ENCODE data around the gene LAMB3. TPM values are rescaled to one million over a fixed set of nuclear protein-coding genes. Genes with fewer than 3 reads are reported as not detected.
A peak's percentile ranks its signal among the peaks of the same experiment; 100 is the strongest.

The LAMB3 gene
- total RNA-seq, 2 experiments from 2014 or later = 1.3 to 2.5 TPM

DNA sequence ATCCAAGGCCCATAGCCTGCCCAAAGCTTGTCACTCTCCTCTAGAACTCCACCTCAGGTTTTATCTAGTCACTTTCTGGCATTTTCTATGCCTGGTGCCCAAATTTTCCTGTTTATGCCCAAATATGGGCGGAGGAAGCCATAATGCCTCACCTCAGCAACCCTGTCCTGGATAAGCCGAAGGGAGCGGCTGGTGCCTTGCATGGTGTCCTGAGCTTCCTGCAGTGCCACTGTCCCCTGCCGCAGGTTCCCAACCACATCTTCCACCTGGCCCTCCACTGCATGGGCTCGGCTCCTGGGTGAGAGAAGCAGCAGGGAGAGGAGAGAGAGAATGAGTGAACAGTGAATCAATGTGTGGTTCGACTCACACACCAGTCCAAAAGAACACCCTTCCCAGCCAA, 34.5 kb downstream of the LAMB3 start:
- no peaks in the 10 kb centered on the region for H3K36me3 Mint-ChIP-seq
- no peak overlapping the region for H3K4me3 Mint-ChIP-seq
- no peak overlapping the region for H3K27ac Mint-ChIP-seq
- H3K27me3 Mint-ChIP-seq = peaks cover 11% of the 10 kb centered on the region
- H3K9me3 Mint-ChIP-seq (ENCODE audit: low read depth) = no peaks in the 10 kb centered on the region
- ATAC-seq (no peak), DNase-seq (no peak)
- peaks cover under 1% of the 10 kb centered on the region for H3K4me1 Mint-ChIP-seq
- CTCF ChIA-PET = interaction anchor here (0.8 to 2.5 kb wide), 6 partner anchors 8 to 51 kb away, joined by 3 to 7 read pairs (median 3); no protein-coding TSS in a partner anchor

DNA sequence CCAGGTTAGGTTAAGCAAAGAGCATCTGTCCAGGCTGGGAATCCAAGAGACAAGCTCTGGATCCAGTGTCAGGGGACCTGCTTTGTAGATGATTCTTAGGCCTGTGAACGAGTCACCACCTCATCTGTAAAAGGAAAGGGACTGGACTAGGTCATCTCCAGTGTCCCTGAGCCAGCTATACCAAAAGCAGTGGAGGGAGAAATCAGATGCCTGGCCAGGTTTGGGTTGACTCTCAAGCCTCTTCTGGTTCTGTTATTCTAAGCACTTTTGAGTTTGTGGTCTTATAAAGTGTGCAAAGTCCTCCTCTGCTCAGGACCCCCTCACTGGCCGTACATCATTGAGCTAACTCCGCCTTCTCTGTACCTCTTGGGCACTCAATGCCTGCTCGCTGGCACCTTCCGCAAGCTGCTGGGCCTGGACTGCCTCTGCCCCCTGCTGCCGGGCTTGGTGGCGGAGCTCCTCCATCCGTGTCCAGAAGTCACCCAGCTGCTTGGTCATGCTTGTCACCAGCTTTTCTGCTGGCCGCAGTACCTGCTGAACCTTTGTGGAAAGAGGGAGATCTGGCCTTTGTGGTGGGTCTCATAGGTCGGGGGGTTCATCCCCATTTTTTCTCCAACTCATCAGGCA, 35.1 kb downstream of the LAMB3 start:
- peaks cover 11% of the 10 kb centered on the region for H3K27me3 Mint-ChIP-seq

DNA sequence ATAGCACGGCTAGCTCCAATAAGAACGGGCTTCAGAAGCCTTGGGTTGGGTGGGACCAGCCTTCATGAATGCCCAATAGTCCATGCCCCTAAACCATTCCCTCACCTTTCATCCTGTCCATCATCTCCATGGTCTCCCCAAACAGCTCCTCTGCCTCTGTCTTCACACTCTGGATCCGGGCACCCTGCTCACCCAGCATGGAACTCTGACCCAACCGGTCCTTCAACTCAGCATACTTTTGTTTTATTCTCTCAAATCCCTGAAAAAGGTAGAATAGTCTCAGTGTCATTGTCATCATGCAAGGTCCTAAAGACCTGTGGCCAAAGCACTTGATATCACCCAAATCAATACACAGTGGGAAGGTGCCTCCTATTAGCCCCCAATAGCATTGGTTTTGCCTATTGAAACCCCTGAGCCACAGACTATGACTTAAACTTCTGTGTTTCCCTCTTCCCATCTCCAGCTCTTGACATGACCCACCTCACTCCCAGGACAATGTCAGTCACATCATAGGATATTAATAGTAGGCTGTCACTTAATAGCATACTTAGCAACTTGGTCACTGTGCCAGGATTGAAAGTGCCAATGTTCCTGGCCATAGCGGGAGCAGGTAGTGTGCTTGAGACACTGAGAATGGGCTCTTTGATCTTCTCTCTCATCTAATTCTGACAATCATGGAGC, 35.7 kb downstream of the LAMB3 start:
- H3K27me3 Mint-ChIP-seq = peaks cover 11% of the 10 kb centered on the region
- no peaks in the 10 kb centered on the region for H3K9me3 Mint-ChIP-seq (ENCODE audit: low read depth)
- ATAC-seq (no peak), DNase-seq (no peak)
- no peaks in the 10 kb centered on the region for H3K36me3 Mint-ChIP-seq
- peaks cover 9% of the 10 kb centered on the region for H3K4me1 Mint-ChIP-seq
- no peak overlapping the region for H3K4me3 Mint-ChIP-seq
- H3K27ac Mint-ChIP-seq = no peak overlapping the region
- CTCF ChIA-PET = interaction anchor here (1.1 to 1.2 kb wide), 2 partner anchors 10 to 13 kb away, joined by 3 read pairs; no protein-coding TSS in a partner anchor

More for the DNA sequence above, 35.1 kb downstream of the LAMB3 start:
- DNase-seq (no peak), ATAC-seq (no peak)
- Mint-ChIP-seq H3K27ac (no peak overlapping the region), H3K9me3 (ENCODE audit: low read depth) (no peaks in the 10 kb centered on the region), H3K36me3 (no peaks in the 10 kb centered on the region), H3K4me3 (no peak overlapping the region), H3K4me1 (peaks cover 4% of the 10 kb centered on the region)
- CTCF ChIA-PET = interaction anchor here (0.8 to 1.2 kb wide), 3 partner anchors 9 to 12 kb away, joined by 3 read pairs; no protein-coding TSS in a partner anchor

DNA sequence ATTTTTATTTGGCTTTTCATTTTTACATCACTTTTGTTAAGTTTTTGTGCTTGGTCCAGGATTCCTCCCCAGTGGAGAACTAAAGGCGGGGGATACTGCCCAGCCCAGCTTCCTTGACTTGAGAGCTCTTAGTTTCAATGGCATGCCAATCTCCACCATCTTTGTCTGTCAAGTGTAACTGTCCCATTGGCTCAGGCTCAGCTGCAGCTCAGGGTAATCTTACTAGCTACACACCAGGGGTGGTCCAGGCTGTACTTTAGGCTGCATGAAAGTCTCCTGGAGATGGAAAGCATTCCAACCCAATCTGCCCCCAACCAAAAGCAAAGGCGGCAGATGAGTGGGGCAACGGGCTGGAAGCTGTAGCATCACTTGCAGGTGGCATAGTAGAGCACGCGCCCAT, 37.3 kb downstream of the LAMB3 start:
- ATAC-seq = no peak
- H3K4me1 Mint-ChIP-seq = peaks cover 12% of the 10 kb centered on the region
- CTCF ChIA-PET = no interaction called here

DNA sequence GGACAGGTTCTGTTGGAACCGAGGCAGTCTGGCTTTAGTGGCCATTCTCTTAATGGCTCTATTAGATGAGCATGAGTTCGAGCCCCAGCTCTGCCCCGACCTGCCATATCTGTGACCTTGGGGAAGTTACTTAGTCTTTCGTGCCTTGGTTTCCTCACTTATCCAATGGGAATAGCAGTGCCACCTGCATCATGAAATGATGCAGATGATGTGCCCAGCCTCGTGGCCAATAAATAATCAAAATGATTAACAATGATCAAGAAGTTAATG, 38.1 kb downstream of the LAMB3 start:
- no peaks in the 10 kb centered on the region for H3K36me3 Mint-ChIP-seq
- peaks cover 11% of the 10 kb centered on the region for H3K27me3 Mint-ChIP-seq
- DNase-seq (no peak), ATAC-seq (no peak)
- H3K27ac Mint-ChIP-seq = no peak overlapping the region
- H3K4me3 Mint-ChIP-seq = no peak overlapping the region
- CTCF ChIA-PET = interaction anchor here (1.1 kb wide), 1 partner anchor 45 kb away, joined by 3 read pairs; no protein-coding TSS in a partner anchor
- H3K9me3 Mint-ChIP-seq (ENCODE audit: low read depth) = no peaks in the 10 kb centered on the region
- H3K4me1 Mint-ChIP-seq = peaks cover 12% of the 10 kb centered on the region

More for the DNA sequence above, 37.3 kb downstream of the LAMB3 start:
- no peak for DNase-seq
- Mint-ChIP-seq H3K36me3 (no peaks in the 10 kb centered on the region), H3K4me3 (no peak overlapping the region), H3K27ac (no peak overlapping the region), H3K27me3 (peaks cover 11% of the 10 kb centered on the region), H3K9me3 (ENCODE audit: low read depth) (no peaks in the 10 kb centered on the region)

DNA sequence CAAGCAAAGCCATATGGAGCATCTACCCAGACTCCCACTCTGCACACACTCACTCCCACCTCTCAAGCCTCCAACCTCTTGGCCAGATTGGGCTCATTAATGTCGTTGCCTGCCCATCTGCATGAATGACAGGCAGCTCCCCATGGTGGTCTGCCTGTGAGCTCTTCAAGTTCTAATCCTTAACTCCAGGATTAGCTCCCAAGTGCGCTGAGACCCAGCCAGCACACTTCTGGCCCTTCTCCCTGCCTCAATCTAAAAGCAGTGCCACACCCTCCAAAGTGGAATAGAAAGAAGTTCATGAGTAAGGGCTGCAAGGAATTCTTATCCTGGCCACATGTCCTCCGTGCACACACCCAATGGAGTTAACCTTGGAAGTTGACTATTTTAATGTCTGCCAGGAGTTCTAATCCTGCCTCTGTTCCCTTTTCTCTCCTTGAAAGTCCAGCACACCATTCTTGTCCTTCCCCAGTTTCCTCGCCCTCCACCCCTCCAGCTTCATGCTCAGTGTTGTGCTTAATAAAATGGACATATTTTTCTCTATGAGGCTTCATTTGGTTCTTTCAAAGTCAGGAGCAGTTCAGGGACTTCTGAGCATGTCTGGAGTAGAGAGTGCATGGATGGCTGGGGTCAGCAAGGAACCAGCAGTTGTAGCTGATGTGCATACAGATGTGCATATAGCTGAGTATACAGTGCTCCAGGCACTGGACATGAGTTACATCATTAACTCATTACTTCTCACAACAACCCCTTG, 38.6 kb downstream of the LAMB3 start:
- CTCF ChIA-PET = interaction anchor here (1.1 kb wide), 1 partner anchor 44 kb away, joined by 3 read pairs; no protein-coding TSS in a partner anchor
- no peak for ATAC-seq

DNA sequence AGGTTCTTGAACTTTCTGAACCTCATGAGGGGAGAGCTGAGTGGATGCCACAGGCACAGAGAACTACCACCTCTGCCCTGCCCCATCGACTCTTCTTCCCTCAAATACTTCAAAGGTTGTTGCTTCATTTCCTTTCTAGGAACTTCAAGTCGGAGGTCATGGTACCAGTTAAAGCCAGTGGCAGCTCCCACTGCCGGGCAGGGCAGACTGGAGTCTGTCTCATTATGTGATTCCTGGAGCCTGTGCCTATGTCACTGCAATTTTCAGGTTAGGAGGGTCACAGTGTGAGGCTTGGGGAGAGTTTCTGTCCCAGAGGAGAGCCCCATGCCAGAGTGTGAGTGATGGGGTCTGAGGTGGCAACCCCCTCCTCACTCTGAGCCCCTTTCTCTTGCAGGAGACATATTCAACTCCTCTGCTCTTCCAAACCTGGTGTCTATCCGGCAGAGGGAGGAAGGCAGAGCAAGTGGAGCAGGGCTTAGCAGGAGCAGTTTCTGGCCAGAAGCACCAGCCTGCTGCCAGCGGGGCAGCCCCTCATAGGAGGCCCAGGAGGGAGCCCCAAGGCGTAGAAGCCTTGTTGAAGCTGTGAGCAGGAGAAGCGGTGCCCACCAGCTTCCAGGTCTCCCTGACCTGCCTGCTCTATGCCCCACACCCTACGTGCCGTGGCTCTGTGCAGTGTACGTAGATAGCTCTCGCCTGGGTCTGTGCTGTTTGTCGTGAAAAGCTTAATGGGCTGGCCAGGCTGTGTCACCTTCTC, 39.4 kb downstream of the LAMB3 start:
- H3K9me3 Mint-ChIP-seq (ENCODE audit: low read depth) = no peaks in the 10 kb centered on the region
- H3K4me1 Mint-ChIP-seq = peaks cover 12% of the 10 kb centered on the region
- no peak overlapping the region for H3K4me3 Mint-ChIP-seq
- CTCF ChIA-PET = interaction anchor here (1.0 to 2.0 kb wide), 3 partner anchors 14 to 43 kb away, joined by 3 to 8 read pairs (median 5); no protein-coding TSS in a partner anchor
- ATAC-seq = no peak
- peaks cover 11% of the 10 kb centered on the region for H3K27me3 Mint-ChIP-seq
- DNase-seq = no peak
- H3K27ac Mint-ChIP-seq = no peak overlapping the region
- no peaks in the 10 kb centered on the region for H3K36me3 Mint-ChIP-seq

More for the DNA sequence above, 38.6 kb downstream of the LAMB3 start:
- no peaks in the 10 kb centered on the region for H3K9me3 Mint-ChIP-seq (ENCODE audit: low read depth)
- H3K4me1 Mint-ChIP-seq = peaks cover 12% of the 10 kb centered on the region
- H3K4me3 Mint-ChIP-seq = no peak overlapping the region
- no peaks in the 10 kb centered on the region for H3K36me3 Mint-ChIP-seq
- H3K27me3 Mint-ChIP-seq = peaks cover 11% of the 10 kb centered on the region
- no peak overlapping the region for H3K27ac Mint-ChIP-seq
- DNase-seq = no peak

DNA sequence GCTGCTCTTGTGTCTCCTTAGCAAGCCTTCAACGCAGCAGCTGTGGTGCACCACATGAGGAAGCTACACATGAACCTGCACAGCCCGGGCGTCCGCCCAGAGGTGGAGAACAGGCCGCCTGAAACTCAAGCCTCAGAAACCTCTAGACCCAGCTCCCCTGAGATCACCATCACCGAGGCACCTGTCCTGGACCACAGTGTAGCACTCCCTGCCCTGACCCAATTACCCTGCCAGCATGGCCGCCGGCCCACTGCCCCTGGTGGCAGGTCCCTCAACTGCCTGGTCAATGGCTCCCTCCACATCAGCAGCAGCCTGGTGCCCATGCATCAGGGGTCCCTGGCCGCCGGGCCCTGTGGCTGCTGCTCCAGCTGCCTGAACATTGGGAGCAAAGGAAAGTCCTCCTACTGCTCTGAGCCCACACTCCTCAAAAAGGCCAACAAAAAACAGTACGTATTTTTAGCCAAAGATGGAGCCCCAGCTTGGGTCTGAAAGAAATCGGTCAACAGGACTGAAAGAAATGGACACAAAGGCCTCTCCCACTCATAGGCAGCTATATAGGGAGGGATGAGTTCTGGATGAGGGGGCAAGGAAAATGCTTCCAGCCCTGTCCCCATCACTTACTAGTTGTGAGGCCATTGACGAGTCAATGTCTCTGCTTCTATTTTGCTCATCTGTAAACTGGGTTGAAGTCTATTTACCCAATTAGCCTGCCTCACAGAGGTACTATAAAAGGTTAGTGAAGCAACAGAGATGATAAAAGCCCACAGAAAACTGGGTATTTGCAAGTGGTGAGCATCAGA, 40.3 kb downstream of the LAMB3 start:
- H3K27me3 Mint-ChIP-seq = peaks cover 11% of the 10 kb centered on the region
- H3K36me3 Mint-ChIP-seq = no peaks in the 10 kb centered on the region
- DNase-seq (peak; percentile 69), ATAC-seq (peak; percentile 76)
- H3K4me3 Mint-ChIP-seq = no peak overlapping the region
- H3K4me1 Mint-ChIP-seq = peaks cover 12% of the 10 kb centered on the region
- no peak overlapping the region for H3K27ac Mint-ChIP-seq
- no peaks in the 10 kb centered on the region for H3K9me3 Mint-ChIP-seq (ENCODE audit: low read depth)
- CTCF ChIA-PET = interaction anchor here (1.0 to 2.0 kb wide), 5 partner anchors 10 to 137 kb away, joined by 3 to 8 read pairs (median 5); no protein-coding TSS in a partner anchor

DNA sequence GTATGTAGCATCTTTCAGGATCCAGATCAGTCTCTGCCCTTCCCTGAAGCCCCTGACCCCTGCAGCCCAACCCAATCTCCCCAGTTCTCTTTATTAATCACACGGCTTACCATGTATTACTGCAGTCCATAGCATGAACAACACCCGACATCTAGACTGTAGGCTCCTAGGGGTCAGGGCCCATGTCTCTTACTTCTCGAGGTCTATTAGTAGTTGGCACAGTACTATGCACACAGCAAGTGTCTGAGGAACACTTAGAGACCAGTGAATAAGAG, 41.7 kb downstream of the LAMB3 start:
- ATAC-seq (no peak), DNase-seq (no peak)
- Mint-ChIP-seq H3K4me3 (no peak overlapping the region), H3K36me3 (no peaks in the 10 kb centered on the region), H3K27me3 (peaks cover 9% of the 10 kb centered on the region), H3K4me1 (peaks cover 12% of the 10 kb centered on the region), H3K27ac (no peak overlapping the region), H3K9me3 (ENCODE audit: low read depth) (no peaks in the 10 kb centered on the region)
- CTCF ChIA-PET = interaction anchor here (1.1 to 2.0 kb wide), 3 partner anchors 8 to 41 kb away, joined by 3 to 6 read pairs (median 5); no protein-coding TSS in a partner anchor

DNA sequence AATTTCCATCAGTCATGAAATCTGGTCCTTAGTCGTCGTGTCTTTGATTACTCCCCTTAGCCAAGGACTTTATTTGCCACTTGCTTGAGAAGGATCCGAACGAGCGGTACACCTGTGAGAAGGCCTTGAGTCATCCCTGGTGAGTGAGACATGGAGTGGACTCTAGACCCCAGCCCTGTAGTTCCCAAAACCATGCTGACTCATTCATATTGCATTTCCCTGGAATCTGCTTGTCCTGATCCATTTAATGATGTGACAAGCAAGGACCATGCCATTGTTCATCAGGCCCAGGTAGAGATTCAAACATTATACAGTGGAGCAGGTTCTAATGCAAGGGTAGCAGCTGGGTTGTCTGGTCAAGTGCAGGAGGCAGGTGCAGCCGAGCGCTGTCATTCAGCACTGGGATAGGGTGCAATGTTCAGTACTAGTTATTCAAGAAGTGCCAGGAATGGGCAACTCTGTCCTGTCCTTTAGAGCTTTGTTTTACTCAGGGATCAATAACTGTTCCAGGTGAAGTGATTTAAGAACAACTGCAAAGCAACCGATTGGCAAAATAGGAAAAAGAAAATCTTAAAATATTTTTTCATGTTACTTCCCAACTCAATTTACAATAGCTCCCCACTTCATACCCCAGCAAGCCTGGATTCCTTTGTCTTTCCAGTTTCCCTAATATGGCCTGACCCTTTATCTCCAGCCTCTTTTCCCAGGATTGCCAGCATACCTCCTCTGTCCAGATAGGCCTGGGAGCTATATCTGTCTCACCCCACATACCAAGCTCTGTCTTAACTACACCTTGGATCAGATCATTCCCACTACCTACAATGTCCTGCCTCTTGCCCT, 42.2 kb downstream of the LAMB3 start:
- Mint-ChIP-seq H3K4me3 (no peak overlapping the region), H3K4me1 (peaks cover 13% of the 10 kb centered on the region), H3K9me3 (ENCODE audit: low read depth) (no peaks in the 10 kb centered on the region), H3K27me3 (peaks cover 9% of the 10 kb centered on the region), H3K27ac (no peak overlapping the region), H3K36me3 (no peaks in the 10 kb centered on the region)
- DNase-seq (no peak), ATAC-seq (no peak)
- CTCF ChIA-PET = interaction anchor here (1.1 to 1.8 kb wide), 3 partner anchors 8 to 206 kb away, joined by 3 to 6 read pairs (median 3); no protein-coding TSS in a partner anchor

DNA sequence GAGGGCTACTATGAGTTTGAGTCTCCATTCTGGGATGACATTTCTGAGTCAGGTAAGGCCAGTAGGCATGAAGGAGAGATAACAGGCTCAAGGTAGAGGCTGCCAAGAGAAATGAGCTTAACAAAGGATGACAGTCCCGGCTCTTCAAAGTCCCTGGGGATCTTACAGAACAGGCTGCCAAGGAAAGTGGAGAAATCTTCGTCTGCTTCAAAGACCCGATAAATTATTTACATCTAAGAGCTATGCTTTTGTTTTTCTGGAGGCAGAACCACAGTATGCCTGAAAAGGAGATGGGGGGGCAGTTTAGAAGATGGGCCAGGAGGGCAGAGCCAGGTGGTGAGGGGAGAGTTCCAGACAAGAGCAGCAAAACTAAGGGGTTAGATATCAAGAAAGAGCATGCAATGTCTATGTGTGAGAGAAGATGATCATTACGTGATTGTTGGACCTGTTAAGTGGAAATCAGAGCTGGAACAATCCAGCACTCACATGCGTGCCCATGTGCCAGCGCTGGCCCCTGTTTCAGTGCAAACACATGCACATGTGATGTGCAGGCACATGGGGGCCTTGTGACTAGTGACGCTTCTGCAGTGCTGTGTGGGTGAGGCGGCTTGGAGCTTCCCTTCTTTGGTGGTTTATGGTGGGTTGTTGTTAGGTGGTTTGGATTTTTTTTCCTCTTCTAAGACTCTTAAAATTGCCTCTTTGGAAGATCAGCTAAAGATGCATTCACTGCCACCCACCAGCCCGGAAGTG, 43.0 kb downstream of the LAMB3 start:
- Mint-ChIP-seq H3K36me3 (no peaks in the 10 kb centered on the region), H3K4me1 (peaks cover 15% of the 10 kb centered on the region), H3K4me3 (no peak overlapping the region), H3K27ac (no peak overlapping the region), H3K27me3 (peaks cover 5% of the 10 kb centered on the region), H3K9me3 (ENCODE audit: low read depth) (no peaks in the 10 kb centered on the region)
- no peak for ATAC-seq
- DNase-seq = no peak
- CTCF ChIA-PET = interaction anchor here (1.0 to 1.7 kb wide), 5 partner anchors 9 to 205 kb away, joined by 3 to 4 read pairs (median 3); no protein-coding TSS in a partner anchor

All from activated CD8-positive, alpha-beta memory T cell treated with anti-CD3 and anti-CD28 coated beads, Interleukin-2, amount 10 ng/mL, durations not matched to agents 7 days and 5 days (primary cell).